ENCODE results near the gene RSBN1.

The RSBN1 gene

GRCh38 chr1:113812661-113813135, 422 bp upstream of the RSBN1 start:
- DNase-seq (ENCODE audit: low spot score): peak; percentile 35

- peak; percentile 51 for DNase-seq (ENCODE audit: low spot score)
Measured at GRCh38 chr1:113811156-113811887, 954 bp downstream of the RSBN1 start.

- DNase-seq (ENCODE audit: low spot score): no peak
Measured at GRCh38 chr1:113809670-113810602, 2.3 kb downstream of the RSBN1 start.

GRCh38 chr1:113808450-113809195, 3.7 kb downstream of the RSBN1 start:
- DNase-seq (ENCODE audit: low spot score): no peak

GRCh38 chr1:113805639-113806038, 6.6 kb downstream of the RSBN1 start:
- DNase-seq (ENCODE audit: low spot score): no peak

GRCh38 chr1:113805256-113805531, 7.1 kb downstream of the RSBN1 start:
- DNase-seq (ENCODE audit: low spot score): no peak

GRCh38 chr1:113804421-113805255, 7.6 kb downstream of the RSBN1 start:
- DNase-seq (ENCODE audit: low spot score): no peak

- no peak for DNase-seq (ENCODE audit: low spot score)
Measured at GRCh38 chr1:113802367-113803007, 9.8 kb downstream of the RSBN1 start.

GRCh38 chr1:113800487-113800886, 11.8 kb downstream of the RSBN1 start:
- no peak for DNase-seq (ENCODE audit: low spot score)

- DNase-seq (ENCODE audit: low spot score): no peak
Measured at GRCh38 chr1:113797472-113797871, 14.8 kb downstream of the RSBN1 start.

GRCh38 chr1:113793878-113794834, 18.1 kb downstream of the RSBN1 start:
- DNase-seq (ENCODE audit: low spot score): no peak

GRCh38 chr1:113792986-113793385, 19.3 kb downstream of the RSBN1 start:
- DNase-seq (ENCODE audit: low spot score): no peak

- no peak for DNase-seq (ENCODE audit: low spot score)
Measured at GRCh38 chr1:113792471-113792870, 19.8 kb downstream of the RSBN1 start.

- no peak for DNase-seq (ENCODE audit: low spot score)
Measured at GRCh38 chr1:113788802-113789201, 23.5 kb downstream of the RSBN1 start.

- no peak for DNase-seq (ENCODE audit: low spot score)
Measured at GRCh38 chr1:113787663-113788062, 24.6 kb downstream of the RSBN1 start.

- no peak for DNase-seq (ENCODE audit: low spot score)
Measured at GRCh38 chr1:113786069-113786468, 26.2 kb downstream of the RSBN1 start.

- DNase-seq (ENCODE audit: low spot score): no peak
Measured at GRCh38 chr1:113784104-113784779, 28.0 kb downstream of the RSBN1 start.

- DNase-seq (ENCODE audit: low spot score): no peak
Measured at GRCh38 chr1:113783254-113784103, 28.8 kb downstream of the RSBN1 start.
